H1 (cell line): ENCODE measurements around the gene FIS1. TPM values are rescaled to one million over a fixed set of nuclear protein-coding genes. Genes with fewer than 3 reads are reported as not detected.

Experiments
- ASH2L ChIP-seq: fragments of 200-600, 300-600 bp; sonication (generic); IDR thresholded peaks from one replicate; pipeline ENCODE4 v1.7.1; 2017; ENCODE audit warnings: low read length
- BACH1 ChIP-seq: IDR thresholded peaks from 2 replicates; pipeline ENCODE4 v1.6.1; 2012; ENCODE audit warnings: low read length, improper control_type of control experiment
- CEBPB ChIP-seq: IDR thresholded peaks from 2 replicates; pipeline ENCODE4 v1.6.1; 2012; ENCODE audit warnings: low read depth, low read length
- CREB1 ChIP-seq: IDR thresholded peaks from 2 replicates; pipeline ENCODE4 v1.6.1; 2012; ENCODE audit warnings: inconsistent platforms
- CTBP2 ChIP-seq: IDR thresholded peaks from 2 replicates; pipeline ENCODE4 v1.7.0; 2011; ENCODE audit warnings: borderline replicate concordance, mild to moderate bottlenecking, moderate library complexity, mixed read lengths, low read length; ENCODE audit not compliant: insufficient read depth, insufficient read length
- GTF2F1 ChIP-seq: IDR thresholded peaks from 2 replicates; pipeline ENCODE4 v1.6.1; 2012; ENCODE audit warnings: low read depth, low read length, improper control_type of control experiment, borderline replicate concordance
- JUN ChIP-seq: IDR thresholded peaks from 2 replicates; pipeline ENCODE4 v1.6.1; 2011; ENCODE audit warnings: low read depth, mild to moderate bottlenecking, improper control_type of control experiment, low read length
- JUND ChIP-seq: IDR thresholded peaks from 2 replicates; pipeline ENCODE4 v1.6.1; 2011; ENCODE audit warnings: mild to moderate bottlenecking, improper control_type of control experiment, low read length
- KDM5A ChIP-seq: fragments of 200-600 bp; IDR thresholded peaks from 2 replicates; pipeline ENCODE4 v1.7.1; 2012; ENCODE audit warnings: mild to moderate bottlenecking, low read length, inconsistent platforms, mixed read lengths
- NANOG ChIP-seq: IDR thresholded peaks from 2 replicates; pipeline ENCODE4 v1.6.1; 2011; ENCODE audit warnings: low read length, low read depth, mild to moderate bottlenecking, inconsistent platforms; ENCODE audit not compliant: insufficient read depth, poor library complexity, severe bottlenecking
- POLR2AphosphoS5 ChIP-seq: IDR thresholded peaks from 2 replicates; pipeline ENCODE4 v1.6.1; 2011; ENCODE audit warnings: low read depth, low read length
- RBBP5 ChIP-seq: IDR thresholded peaks from 2 replicates; pipeline ENCODE4 v1.7.1; 2012; ENCODE audit warnings: low read depth, mild to moderate bottlenecking, inconsistent platforms, low read length, moderate library complexity, borderline replicate concordance
- RXRA ChIP-seq: IDR thresholded peaks from 2 replicates; pipeline ENCODE4 v1.6.1; 2011; ENCODE audit warnings: low read depth, mild to moderate bottlenecking, low read length, moderate library complexity; ENCODE audit not compliant: insufficient read depth
- SAP30 ChIP-seq: fragments of 300-600 bp; sonication (generic); IDR thresholded peaks from 2 replicates; pipeline ENCODE4 v1.7.1; 2012; ENCODE audit warnings: low read length, moderate library complexity, mild to moderate bottlenecking, inconsistent platforms; ENCODE audit not compliant: insufficient read depth, insufficient replicate concordance
- SIRT6 ChIP-seq: IDR thresholded peaks from one replicate; pipeline ENCODE4 v1.7.1; 2012; ENCODE audit warnings: low read length, inconsistent platforms
- SP1 ChIP-seq: IDR thresholded peaks from 2 replicates; pipeline ENCODE4 v1.6.1; 2011; ENCODE audit warnings: low read depth, low read length
- TAF1 ChIP-seq: IDR thresholded peaks from 2 replicates; pipeline ENCODE4 v1.6.1; 2011; ENCODE audit warnings: mild to moderate bottlenecking, low read depth, low read length
- TBP ChIP-seq: IDR thresholded peaks from 2 replicates; pipeline ENCODE4 v1.6.1; 2011; ENCODE audit warnings: low read depth, low read length, improper control_type of control experiment
- YY1 ChIP-seq: IDR thresholded peaks from 2 replicates; pipeline ENCODE4 v1.6.1; 2011; ENCODE audit warnings: low read depth, mild to moderate bottlenecking, low read length
- polyA plus RNA-seq, 7 experiments: library from polyadenylated mRNA; depleted of rRNA in 3 of 7; stranded (reverse) in 5 of 7; unstranded in 2 of 7; fragments of >200 nt in 5 of 7; fragments of 200-250 nt in 2 of 7; gene quantifications; 1 replicate in 5 of 7; 2 replicates in 1 of 7; 4 replicates in 1 of 7; pipeline versions ENCODE4 v1.2.1 to v1.2.3, GENCODE V29; 2011 to 2013; ENCODE audit warnings: missing spikeins in 2 of 7, mixed read lengths in 2 of 7
- total RNA-seq: library from RNA; stranded (reverse); fragmentation: NEBNext Ultra II Directional; extraction: Animal tissue kit (Norgen Biotek cat#: 25700); gene quantifications from 2 replicates; pipeline ENCODE4 v1.2.1, GENCODE V29; 2021
- TF ChIP-seq, protein P1 (sequence below): IDR thresholded peaks from 2 replicates; pipeline ENCODE4 v1.6.1; 2012; ENCODE audit warnings: inconsistent platforms
- TF ChIP-seq, protein P2 (sequence below), 3 experiments: IDR thresholded peaks; 1 replicate in 2 of 3; 2 replicates in 1 of 3; pipeline versions ENCODE4 v1.5.1 to v1.6.1; 2011; ENCODE audit warnings: low read length in 3 of 3, mild to moderate bottlenecking in 3 of 3, inconsistent platforms in 2 of 3, low read depth in 1 of 3, moderate library complexity in 1 of 3; ENCODE audit not compliant: insufficient read depth in 1 of 3; ENCODE audit errors: control extremely low read depth in 1 of 3
- TF ChIP-seq, protein P3 (sequence below): IDR thresholded peaks from 2 replicates; pipeline ENCODE4 v1.6.1; 2012; ENCODE audit warnings: inconsistent platforms

FIS1 gene
- total and polyA plus RNA-seq, 2 of the 8 experiments (the other 6 are each of a cell fraction or from before 2014, with no cell fraction given) = 128 to 195 TPM

DNA sequence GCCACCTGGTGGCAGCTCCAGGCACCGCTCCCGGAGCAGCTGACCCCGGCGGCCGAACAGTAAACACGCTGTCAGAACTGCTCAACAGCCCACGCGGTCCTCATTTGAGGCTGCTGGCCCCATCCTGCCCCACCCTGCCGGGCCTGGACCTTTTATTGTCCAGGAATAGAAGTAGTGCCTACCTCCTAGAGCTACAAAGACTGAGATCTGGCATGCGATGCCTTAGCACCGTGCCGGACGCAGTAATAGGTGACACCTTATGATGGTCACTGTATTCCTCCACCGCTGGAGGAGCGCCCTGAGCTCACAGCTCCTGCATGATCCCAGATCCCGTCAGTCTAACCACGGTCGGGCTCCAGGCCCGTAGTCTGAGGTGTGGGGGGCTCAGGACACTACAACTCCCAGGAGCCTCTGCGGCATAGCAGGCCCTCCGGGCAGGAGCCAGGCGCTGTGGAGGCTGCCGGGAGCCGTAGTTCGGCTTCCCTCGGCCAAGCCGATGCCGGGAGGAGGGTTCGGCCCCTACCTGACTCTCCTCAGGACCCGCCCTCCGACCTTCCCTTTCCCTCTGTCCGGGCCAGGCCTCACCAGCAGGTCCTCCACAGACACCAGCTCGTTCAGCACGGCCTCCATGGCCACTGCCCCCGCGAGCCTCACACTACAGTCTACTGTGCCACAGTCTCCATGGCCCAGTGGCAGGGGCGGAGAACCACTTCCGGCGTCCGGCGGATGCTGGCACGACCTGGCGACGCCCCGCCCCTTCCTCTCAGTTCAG, at the start of gene FIS1 (continued):
- TF ChIP-seq, protein P1, sequence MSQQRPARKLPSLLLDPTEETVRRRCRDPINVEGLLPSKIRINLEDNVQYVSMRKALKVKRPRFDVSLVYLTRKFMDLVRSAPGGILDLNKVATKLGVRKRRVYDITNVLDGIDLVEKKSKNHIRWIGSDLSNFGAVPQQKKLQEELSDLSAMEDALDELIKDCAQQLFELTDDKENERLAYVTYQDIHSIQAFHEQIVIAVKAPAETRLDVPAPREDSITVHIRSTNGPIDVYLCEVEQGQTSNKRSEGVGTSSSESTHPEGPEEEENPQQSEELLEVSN = no peak
- TF ChIP-seq, protein P2, sequence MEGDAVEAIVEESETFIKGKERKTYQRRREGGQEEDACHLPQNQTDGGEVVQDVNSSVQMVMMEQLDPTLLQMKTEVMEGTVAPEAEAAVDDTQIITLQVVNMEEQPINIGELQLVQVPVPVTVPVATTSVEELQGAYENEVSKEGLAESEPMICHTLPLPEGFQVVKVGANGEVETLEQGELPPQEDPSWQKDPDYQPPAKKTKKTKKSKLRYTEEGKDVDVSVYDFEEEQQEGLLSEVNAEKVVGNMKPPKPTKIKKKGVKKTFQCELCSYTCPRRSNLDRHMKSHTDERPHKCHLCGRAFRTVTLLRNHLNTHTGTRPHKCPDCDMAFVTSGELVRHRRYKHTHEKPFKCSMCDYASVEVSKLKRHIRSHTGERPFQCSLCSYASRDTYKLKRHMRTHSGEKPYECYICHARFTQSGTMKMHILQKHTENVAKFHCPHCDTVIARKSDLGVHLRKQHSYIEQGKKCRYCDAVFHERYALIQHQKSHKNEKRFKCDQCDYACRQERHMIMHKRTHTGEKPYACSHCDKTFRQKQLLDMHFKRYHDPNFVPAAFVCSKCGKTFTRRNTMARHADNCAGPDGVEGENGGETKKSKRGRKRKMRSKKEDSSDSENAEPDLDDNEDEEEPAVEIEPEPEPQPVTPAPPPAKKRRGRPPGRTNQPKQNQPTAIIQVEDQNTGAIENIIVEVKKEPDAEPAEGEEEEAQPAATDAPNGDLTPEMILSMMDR (IDR thresholded peaks at IDR 0.05; ENCODE audit: control extremely low read depth in 1 of 3, insufficient read depth in 1 of 3, low read depth in 1 of 3, low read length in 3 of 3) = peak in 2 of 3 experiments; percentile 83 to 91; a peak in 3 of 4 replicates
- TF ChIP-seq TBP (peak; percentile 17; the same call in 1 of the 2 replicates), JUN (no peak), GTF2F1 (no peak), CTBP2 (no peak), YY1 (peak; percentile 14; the same call in 1 of the 2 replicates), POLR2AphosphoS5 (peak; percentile 79), CEBPB (no peak), RBBP5 (0 out of 2 replicates have a peak, but pooled peaks have one; percentile 8), BACH1 (no peak), RXRA (no peak), SP1 (no peak), ASH2L (peak; percentile 72), JUND (no peak), SAP30 (peak; percentile 99), KDM5A (no peak; the same call in 1 of the 2 replicates), TAF1 (no peak), CREB1 (peak; percentile 36), NANOG (peak; percentile 21), SIRT6 (no peak)
- TF ChIP-seq, protein P3, sequence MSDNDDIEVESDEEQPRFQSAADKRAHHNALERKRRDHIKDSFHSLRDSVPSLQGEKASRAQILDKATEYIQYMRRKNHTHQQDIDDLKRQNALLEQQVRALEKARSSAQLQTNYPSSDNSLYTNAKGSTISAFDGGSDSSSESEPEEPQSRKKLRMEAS = peak; percentile 82
